Measurements from ENCODE around the gene TLE1.

The TLE1 gene

DNA sequence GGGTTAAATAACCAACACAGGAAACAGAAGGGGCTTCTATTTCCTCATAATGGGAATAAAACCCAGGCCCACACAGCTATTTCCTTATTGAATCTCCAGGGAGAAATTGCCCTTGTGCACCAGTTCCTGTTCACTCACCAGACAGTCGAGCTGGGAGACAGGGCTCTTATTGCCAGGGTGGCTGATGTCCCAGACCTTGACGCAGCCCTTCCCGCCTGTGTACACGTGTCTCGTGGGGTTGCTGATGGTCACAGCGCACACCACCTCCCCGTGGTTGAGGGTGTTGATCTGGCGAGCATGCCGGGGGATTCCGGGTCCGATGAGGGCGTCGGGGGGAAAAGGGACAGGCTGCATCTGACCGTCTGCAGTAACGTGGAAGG lies 96.5 kb downstream of the TLE1 start:
- DNase-seq (ENCODE audit: low read depth): no peak
- TF ChIP-seq, protein P1, sequence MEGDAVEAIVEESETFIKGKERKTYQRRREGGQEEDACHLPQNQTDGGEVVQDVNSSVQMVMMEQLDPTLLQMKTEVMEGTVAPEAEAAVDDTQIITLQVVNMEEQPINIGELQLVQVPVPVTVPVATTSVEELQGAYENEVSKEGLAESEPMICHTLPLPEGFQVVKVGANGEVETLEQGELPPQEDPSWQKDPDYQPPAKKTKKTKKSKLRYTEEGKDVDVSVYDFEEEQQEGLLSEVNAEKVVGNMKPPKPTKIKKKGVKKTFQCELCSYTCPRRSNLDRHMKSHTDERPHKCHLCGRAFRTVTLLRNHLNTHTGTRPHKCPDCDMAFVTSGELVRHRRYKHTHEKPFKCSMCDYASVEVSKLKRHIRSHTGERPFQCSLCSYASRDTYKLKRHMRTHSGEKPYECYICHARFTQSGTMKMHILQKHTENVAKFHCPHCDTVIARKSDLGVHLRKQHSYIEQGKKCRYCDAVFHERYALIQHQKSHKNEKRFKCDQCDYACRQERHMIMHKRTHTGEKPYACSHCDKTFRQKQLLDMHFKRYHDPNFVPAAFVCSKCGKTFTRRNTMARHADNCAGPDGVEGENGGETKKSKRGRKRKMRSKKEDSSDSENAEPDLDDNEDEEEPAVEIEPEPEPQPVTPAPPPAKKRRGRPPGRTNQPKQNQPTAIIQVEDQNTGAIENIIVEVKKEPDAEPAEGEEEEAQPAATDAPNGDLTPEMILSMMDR (IDR thresholded peaks at IDR 0.05; ENCODE audit: control insufficient read depth, extremely low read depth, insufficient read depth): no peak

DNA sequence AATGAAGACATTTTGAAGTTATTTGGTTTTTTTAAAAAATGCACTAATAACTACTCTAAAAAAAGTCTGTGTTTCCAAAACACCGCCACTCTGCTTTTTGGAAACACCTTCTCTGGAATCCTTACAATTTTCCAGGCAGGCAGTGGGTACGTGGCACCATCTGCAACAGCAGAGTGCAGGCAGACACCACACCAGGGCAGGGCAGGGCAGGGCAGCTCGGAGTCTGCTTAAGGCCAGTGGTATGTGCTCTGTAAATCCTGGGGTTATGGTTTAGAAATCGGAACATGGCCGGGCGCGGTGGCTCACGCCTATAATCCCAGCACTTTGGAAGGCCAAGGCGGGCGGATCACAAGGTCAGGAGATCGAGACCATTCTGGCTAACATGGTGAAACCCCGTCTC lies 97.6 kb downstream of the TLE1 start:
- H3K4me3 ChIP-seq (ENCODE audit: low read depth, low read length): no peak overlapping the region
- no peak for DNase-seq (ENCODE audit: low read depth)
- TF ChIP-seq, protein P1 (IDR thresholded peaks at IDR 0.05; ENCODE audit: control insufficient read depth, extremely low read depth, insufficient read depth): no peak

More for the DNA sequence above, 96.5 kb downstream of the TLE1 start:
- no peak overlapping the region for H3K4me3 ChIP-seq (ENCODE audit: low read depth, low read length)

DNA sequence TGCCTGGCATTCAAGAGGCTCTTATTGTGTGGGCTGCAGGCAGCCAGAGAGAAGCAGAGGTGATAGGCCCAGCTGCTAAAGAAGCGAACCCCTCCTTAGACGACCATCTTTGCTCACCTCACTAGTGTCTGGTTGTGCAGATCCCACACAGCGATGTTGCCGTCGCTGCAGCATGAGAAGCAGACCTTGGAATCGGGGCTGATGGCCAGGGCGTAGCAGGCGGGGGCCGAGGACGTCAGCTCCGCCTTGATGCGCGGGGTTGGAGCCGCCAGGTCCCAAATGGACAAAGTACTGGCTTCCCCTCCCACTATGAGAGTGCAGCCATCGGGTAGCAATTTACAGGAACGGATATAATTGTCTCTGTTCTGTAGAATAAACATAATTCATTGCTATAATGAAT lies 98.7 kb downstream of the TLE1 start:
- TF ChIP-seq, protein P1 (IDR thresholded peaks at IDR 0.05; ENCODE audit: control insufficient read depth, extremely low read depth, insufficient read depth): no peak
- no peak for DNase-seq (ENCODE audit: low read depth)
- H3K4me3 ChIP-seq (ENCODE audit: low read depth, low read length): no peak overlapping the region

DNA sequence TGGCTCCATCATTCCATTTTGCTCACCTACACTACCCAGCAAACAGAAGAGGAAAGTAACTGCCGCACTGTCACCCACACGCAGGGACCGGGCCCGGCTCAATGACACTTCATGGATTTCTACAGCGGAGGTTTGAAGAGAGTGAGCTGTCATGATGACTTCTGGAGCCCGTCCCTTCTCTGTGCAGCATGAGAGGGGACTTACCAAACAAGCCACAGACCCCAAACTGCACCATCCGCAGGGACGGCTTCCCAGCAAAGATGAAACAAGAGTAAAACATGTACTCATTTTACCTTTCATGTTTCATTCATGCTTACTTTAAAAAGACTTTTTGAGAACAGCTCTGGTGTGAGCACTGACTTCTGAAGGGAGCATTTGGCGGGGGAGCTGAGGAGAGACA lies 99.5 kb downstream of the TLE1 start:
- H3K4me3 ChIP-seq (ENCODE audit: low read depth, low read length): no peak overlapping the region
- DNase-seq (ENCODE audit: low read depth): no peak
- TF ChIP-seq, protein P1 (IDR thresholded peaks at IDR 0.05; ENCODE audit: control insufficient read depth, extremely low read depth, insufficient read depth): no peak

DNA sequence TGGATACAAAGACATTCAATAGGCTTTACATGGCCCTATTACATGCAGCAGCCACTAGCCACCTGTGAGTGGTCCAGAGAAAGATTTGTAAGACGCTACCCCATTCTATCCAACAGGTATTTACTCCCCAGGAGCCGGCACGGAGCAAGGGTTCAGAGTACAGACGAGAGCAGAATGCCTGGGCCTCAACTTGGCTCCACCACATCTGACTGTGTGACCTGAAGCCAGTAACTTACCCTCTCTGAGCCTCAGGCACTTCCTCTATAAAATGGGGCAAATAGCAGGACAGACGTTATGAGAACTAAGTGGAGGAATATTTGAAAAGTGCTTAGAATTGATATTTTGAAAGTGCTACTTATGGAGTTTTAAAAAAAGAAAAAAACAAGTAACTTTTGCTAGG lies 100.0 kb downstream of the TLE1 start:
- TF ChIP-seq, protein P1 (IDR thresholded peaks at IDR 0.05; ENCODE audit: control insufficient read depth, extremely low read depth, insufficient read depth): no peak
- no peak for DNase-seq (ENCODE audit: low read depth)
- H3K4me3 ChIP-seq (ENCODE audit: low read depth, low read length): no peak overlapping the region

DNA sequence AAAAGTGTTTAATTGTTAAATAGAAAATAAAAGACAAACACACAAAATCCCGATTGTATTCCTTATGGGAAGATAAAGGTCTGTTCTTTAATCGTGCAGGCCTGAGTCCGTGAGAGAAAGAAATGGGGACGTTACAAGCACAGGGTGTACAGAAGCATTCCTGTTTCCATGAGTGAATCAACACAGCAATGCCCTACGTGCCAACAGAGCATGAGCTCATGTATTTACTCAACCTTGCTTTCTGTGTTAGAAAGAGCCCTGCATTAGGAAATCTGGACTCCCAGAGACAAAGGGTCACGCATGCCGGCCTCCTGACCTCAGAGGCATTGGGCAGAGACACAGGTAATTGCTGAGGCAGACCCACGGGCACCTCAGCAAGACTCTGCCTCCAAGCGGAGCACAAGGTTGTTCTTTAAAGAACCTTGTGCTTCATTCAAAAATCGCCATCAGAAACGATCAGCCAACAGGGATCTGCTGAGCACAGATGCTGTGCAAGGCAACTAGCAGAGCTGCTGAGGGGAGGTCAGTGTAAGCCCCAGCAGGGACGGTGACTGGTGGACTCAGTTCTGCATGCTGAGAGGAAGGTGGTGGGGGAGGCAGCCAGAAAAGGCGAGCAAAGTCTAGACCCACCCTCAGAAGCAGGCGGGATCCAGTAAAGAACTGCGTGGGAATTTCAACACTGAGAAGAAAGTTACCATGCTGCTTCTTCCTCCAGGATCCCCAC lies 101.0 kb downstream of the TLE1 start:
- no peak overlapping the region for H3K4me3 ChIP-seq (ENCODE audit: low read depth, low read length)
- DNase-seq (ENCODE audit: low read depth): peak; percentile 98
- TF ChIP-seq, protein P1 (IDR thresholded peaks at IDR 0.05; ENCODE audit: control insufficient read depth, extremely low read depth, insufficient read depth): 0 out of 2 replicates have a peak, but pooled peaks have one; percentile 7

DNA sequence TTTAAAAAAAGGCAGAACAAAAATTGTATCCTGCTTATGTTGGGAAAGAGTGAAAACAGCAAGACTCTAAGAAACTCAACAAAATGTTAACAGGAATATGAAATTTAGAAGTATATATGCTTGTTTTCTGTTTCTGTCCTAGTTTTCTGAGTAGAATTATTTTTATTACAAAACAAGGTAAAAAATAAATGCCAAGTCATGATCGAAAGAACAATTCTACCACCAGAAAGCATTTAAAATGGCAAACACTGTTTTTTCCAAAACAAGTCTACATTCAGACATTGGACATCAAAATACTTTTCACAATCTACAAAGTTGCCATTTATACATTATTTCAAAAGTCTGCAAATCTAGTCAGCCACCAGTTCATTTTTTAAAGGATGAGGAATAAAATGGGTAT lies 102.6 kb downstream of the TLE1 start:
- H3K4me3 ChIP-seq (ENCODE audit: low read depth, low read length): no peak overlapping the region
- TF ChIP-seq, protein P1 (IDR thresholded peaks at IDR 0.05; ENCODE audit: control insufficient read depth, extremely low read depth, insufficient read depth): no peak
- DNase-seq (ENCODE audit: low read depth): no peak
